ENCODE measurements around the gene ACTN4. TPM values are rescaled to one million over a fixed set of nuclear protein-coding genes. Genes with fewer than 3 reads are reported as not detected.

ACTN4 gene
- total RNA-seq, 4 donors from 2014 or later, result 191 to 479 (median 365) TPM

GRCh38 chr19:38650172-38650775 lies 2.8 kb downstream of the ACTN4 start:
- WGBS, 2 donors, result 25 to 37% methylated on average over 8 of the region's 8 CpGs
- H3K27ac ChIP-seq, result peak overlapping the region; percentile 96 to 97 (median 97)
- H3K9me3 ChIP-seq, result no peaks in the 10 kb centered on the region
- intact Hi-C loops (cut with DNase I), result loop anchor here (5.0 kb wide), 1 partner anchor 37 kb away; no protein-coding TSS in a partner anchor
- no peaks in the 10 kb centered on the region for H3K36me3 ChIP-seq
- peak overlapping the region in 2 of 3 donors; percentile 4 to 99 for H3K4me3 ChIP-seq (replicated peaks in 1 of 3)
- H3K27me3 ChIP-seq, result no peaks in the 10 kb centered on the region
- H3K4me1 ChIP-seq, result peaks cover 57 to 63% of the 10 kb centered on the region in 2 donors
- no peak for DNase-seq
- TF ChIP-seq POLR2A (IDR thresholded peaks at IDR 0.05), result no peak
- TF ChIP-seq, protein P1, sequence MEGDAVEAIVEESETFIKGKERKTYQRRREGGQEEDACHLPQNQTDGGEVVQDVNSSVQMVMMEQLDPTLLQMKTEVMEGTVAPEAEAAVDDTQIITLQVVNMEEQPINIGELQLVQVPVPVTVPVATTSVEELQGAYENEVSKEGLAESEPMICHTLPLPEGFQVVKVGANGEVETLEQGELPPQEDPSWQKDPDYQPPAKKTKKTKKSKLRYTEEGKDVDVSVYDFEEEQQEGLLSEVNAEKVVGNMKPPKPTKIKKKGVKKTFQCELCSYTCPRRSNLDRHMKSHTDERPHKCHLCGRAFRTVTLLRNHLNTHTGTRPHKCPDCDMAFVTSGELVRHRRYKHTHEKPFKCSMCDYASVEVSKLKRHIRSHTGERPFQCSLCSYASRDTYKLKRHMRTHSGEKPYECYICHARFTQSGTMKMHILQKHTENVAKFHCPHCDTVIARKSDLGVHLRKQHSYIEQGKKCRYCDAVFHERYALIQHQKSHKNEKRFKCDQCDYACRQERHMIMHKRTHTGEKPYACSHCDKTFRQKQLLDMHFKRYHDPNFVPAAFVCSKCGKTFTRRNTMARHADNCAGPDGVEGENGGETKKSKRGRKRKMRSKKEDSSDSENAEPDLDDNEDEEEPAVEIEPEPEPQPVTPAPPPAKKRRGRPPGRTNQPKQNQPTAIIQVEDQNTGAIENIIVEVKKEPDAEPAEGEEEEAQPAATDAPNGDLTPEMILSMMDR (IDR thresholded peaks at IDR 0.05), result no peak

DNA sequence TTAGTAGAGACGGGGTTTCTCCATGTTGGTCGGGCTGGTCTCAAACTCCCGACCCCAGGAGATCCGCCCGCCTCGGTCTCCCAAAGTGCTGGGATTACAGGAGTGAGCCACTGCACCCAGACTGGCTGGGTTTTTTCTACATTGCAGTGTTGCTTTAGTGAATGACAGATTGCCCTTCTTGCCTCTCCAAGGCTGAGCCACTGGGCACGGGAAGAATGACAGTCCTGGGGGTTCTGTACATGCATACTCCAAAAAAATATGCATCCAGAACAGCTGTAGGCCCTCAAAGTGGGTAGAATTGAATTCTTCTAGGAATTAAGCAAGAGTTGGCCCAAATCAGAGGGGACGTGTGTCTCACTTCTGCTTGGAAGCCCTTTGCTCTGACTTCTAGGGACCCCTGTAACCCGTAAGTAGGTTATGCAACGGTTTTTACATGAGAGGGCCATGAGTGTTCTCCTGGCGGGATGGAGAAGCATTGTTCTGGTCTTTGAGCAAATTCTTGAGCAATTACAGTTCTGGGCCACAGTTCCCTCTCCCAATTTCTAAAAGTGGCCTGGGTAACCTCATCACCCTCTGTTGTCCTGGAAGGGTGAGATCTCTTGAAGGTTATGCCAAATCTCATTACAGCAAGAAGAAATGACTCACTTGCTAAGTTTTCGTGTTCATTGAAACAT lies 3.6 kb downstream of the ACTN4 start:
- peak in 1 of 2 donors; percentile 44 for DNase-seq
- Histone ChIP-seq H3K27me3 (no peaks in the 10 kb centered on the region), H3K4me3 (replicated peaks in 1 of 3) (peak overlapping the region in 1 of 3 donors; percentile 99), H3K27ac (peak overlapping the region; percentile 96 to 97 (median 97)), H3K9me3 (no peaks in the 10 kb centered on the region), H3K36me3 (no peaks in the 10 kb centered on the region), H3K4me1 (peaks cover 65 to 71% of the 10 kb centered on the region in 2 donors)
- intact Hi-C loops (cut with DNase I), result loop anchor here (5.0 kb wide), 1 partner anchor 36 kb away; no protein-coding TSS in a partner anchor
- WGBS, 2 donors, result 45 to 60% methylated on average over 12 of the region's 12 CpGs
- no peak for TF ChIP-seq POLR2A (IDR thresholded peaks at IDR 0.05)
- TF ChIP-seq, protein P1 (IDR thresholded peaks at IDR 0.05), result peak in 2 of 6 experiments; percentile 21 to 33

DNA sequence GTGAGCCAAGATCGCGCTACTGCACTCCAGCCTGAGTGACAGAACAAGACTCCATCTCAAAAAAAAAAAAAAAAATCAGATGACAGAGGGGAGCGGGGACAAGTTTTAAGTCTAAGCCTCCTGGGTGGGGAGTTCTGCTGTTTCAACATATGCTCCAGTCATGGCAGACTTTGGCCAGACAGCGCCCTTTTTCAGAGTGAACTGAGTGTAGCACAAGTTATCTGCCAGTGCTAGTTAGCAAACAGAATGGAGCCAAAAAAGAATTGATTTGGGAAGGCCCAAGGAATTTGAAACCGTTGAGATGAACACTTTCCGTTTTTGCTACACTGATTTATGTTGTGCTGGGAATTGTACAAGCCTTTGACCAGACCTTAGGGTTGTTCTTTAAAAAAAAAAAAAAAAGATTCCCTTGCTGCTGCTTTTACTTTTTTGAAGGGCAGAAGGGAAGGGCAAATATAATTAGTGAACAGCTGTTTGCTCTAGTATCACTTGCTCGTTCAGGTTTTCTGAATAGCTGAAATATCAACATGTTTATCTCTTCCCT lies 5.7 kb downstream of the ACTN4 start:
- H3K4me3 ChIP-seq (replicated peaks in 1 of 3), result no peak overlapping the region
- 47 to 58% methylated on average over 7 of the region's 7 CpGs for WGBS, 2 donors

DNA sequence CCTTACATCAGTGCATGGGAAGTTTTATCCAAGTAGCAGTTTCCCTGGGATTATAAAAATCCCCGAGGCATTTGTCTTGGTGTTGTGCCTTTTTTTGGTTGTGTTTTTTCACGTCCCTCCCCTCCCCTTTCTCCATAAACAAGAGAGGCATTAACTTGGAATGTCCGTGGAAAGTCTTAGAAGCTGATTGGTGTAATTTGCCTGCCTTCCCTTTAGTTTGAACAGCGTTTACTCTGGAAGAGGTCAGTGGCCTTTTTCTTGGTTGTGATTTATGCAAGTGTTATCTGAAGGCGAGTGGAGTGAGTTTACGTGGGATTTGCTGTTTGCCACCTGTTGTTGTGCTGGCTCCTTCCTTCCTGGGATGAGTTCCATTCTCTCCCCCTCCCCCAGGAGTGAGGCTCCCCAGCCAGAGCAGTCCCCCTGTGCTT lies 7.2 kb downstream of the ACTN4 start:
- no peaks in the 10 kb centered on the region for H3K9me3 ChIP-seq
- TF ChIP-seq, protein P1 (IDR thresholded peaks at IDR 0.05), result no peak
- no peak for TF ChIP-seq POLR2A (IDR thresholded peaks at IDR 0.05)
- WGBS, 2 donors, result 40 to 57% methylated on average over 6 of the region's 6 CpGs
- H3K4me1 ChIP-seq, result peaks cover 95 to 98% of the 10 kb centered on the region in 2 donors
- H3K27me3 ChIP-seq, result no peaks in the 10 kb centered on the region
- no peak for DNase-seq
- no peaks in the 10 kb centered on the region for H3K36me3 ChIP-seq
- H3K4me3 ChIP-seq (replicated peaks in 1 of 3), result no peak overlapping the region
- intact Hi-C loops (cut with DNase I), result loop anchor here (5.0 kb wide), 1 partner anchor 33 kb away; no protein-coding TSS in a partner anchor
- H3K27ac ChIP-seq, result peak overlapping the region; percentile 96 to 97 (median 97)

More for the DNA sequence above, 5.7 kb downstream of the ACTN4 start:
- TF ChIP-seq, protein P1 (IDR thresholded peaks at IDR 0.05), result no peak
- TF ChIP-seq POLR2A (IDR thresholded peaks at IDR 0.05), result no peak
- H3K27me3 ChIP-seq, result no peaks in the 10 kb centered on the region
- H3K4me1 ChIP-seq, result peaks cover 83 to 88% of the 10 kb centered on the region in 2 donors
- no peaks in the 10 kb centered on the region for H3K36me3 ChIP-seq
- H3K9me3 ChIP-seq, result no peaks in the 10 kb centered on the region
- DNase-seq, result no peak
- H3K27ac ChIP-seq, result peak overlapping the region; percentile 96 to 97 (median 97)
- intact Hi-C loops (cut with DNase I), result loop anchor here (5.0 kb wide), 1 partner anchor 34 kb away; no protein-coding TSS in a partner anchor
